HL-60/S4 (cell line): ENCODE measurements around the gene RGL1.

Experiments
- in situ Hi-C: fragments of 300-500 bp; cut with MboI; formaldehyde crosslinking; loops from 2 replicates; pipeline ENCODE4 v1.14.3; 2022; ENCODE audit warnings: low sequenced_read_pairs

RGL1 gene

DNA sequence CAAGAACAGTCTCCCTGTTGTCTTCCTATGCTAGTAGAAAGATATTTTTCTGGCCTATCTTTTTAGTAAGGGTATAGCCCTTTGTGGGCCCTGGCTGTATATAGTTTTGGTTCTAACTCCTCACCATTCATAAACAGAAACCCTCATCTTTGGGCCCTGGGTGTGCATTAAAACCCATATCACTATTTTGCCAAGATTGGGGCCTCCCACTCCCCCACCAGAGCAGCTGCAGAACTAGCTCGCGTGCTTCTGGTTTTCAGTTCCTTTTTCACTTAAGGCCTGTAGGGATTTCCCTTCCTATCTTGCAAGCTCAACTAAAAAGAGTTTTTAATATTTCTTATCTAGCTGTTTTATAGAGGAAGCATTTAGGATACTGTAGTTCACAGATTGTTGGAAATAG lies 106.4 kb downstream of the RGL1 start:
- in situ Hi-C loops: loop anchor here (25.0 kb wide), 1 partner anchor 249 kb away; the partner anchor contains the start of gene APOBEC4

DNA sequence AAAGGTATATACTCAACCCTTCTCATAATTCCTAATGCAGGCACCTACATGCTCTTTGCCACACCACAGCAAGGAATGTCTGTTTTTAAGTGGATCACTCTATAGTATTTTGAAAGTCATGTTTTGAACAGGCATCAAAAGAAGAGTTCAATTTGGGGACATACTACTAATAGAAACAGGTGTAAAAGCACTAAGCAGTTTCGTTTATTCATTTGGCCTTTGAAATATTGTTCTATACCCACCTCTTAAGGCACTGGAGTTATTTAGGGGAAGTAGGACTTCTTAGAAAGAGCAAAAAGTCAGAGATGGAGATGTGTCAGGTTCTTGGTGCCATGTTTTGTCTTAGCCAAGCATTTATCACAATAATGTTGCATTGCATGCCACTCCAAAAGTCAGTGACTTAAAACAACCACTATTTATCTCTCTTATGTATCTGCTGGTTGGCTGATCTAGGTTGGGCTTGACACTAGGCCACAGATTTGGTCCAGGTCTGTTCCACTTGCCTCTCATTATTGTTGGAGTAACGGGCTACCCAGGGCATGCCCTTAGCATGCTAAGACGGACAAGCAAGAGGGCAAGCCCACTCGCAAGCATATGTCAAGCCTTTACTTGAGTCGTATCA lies 107.5 kb downstream of the RGL1 start:
- in situ Hi-C loops: loop anchor here (25.0 kb wide), 1 partner anchor 250 kb away; the partner anchor contains the start of gene APOBEC4

DNA sequence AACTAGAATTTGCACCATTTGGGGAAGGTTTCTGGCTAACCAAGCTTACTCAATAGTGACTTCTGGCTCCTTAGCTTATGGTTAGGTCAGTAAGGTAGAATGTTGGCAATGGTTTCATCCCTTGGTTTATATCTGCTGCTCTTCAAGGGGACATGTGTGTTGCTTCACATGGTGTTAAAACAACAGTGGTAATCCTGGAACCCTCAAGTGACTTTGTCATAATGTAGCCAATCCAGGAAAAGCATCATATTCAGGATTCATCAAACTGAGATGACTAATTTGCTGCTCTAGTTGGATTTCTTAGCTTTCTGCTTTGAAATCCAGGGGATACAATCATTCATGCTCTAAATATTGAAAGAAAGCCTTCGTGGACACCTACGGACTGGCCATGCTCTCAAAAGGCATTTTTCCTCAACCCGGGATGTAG lies 108.7 kb downstream of the RGL1 start:
- in situ Hi-C loops: loop anchor here (25.0 kb wide), 1 partner anchor 251 kb away; the partner anchor contains the start of gene APOBEC4

DNA sequence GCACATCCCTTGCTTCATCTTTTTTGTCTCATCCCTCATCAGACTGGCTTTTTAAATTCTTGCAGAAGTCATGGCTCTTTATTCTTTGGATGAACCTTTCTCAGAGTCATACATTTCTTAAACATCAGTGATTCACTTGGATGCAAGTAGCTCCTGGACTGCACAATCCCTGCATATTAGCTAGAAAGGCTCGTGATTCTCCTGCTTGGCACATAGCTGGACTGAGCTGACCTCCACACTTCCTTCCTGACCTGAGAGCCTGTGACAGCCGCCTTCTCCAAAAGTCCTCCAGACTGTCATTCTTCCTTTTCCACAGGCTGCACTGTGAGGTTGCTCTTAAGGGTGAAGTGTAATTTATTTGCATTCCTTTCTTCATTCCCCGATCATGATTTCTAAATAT lies 109.4 kb downstream of the RGL1 start:
- in situ Hi-C loops: loop anchor here (25.0 kb wide), 1 partner anchor 252 kb away; the partner anchor contains the start of gene APOBEC4

DNA sequence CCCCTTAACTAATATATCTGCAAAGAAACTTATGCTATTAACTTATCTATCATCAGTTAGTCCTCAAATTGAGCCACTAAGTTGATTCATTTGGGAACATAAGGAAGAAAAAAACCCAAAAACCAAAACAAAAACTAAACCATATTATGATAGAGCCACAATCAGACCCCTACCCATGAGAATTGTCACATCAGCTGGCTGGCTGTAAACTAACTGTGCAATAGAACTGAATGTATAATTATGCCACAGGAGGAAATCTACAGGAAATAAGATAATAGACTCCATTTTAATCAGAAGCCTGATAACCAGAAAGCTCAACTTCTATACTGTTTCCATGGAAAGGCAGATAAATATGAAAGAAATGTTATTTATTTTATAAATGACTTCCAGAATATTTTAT lies 110.0 kb downstream of the RGL1 start:
- in situ Hi-C loops: loop anchor here (25.0 kb wide), 1 partner anchor 253 kb away; the partner anchor contains the start of gene APOBEC4

DNA sequence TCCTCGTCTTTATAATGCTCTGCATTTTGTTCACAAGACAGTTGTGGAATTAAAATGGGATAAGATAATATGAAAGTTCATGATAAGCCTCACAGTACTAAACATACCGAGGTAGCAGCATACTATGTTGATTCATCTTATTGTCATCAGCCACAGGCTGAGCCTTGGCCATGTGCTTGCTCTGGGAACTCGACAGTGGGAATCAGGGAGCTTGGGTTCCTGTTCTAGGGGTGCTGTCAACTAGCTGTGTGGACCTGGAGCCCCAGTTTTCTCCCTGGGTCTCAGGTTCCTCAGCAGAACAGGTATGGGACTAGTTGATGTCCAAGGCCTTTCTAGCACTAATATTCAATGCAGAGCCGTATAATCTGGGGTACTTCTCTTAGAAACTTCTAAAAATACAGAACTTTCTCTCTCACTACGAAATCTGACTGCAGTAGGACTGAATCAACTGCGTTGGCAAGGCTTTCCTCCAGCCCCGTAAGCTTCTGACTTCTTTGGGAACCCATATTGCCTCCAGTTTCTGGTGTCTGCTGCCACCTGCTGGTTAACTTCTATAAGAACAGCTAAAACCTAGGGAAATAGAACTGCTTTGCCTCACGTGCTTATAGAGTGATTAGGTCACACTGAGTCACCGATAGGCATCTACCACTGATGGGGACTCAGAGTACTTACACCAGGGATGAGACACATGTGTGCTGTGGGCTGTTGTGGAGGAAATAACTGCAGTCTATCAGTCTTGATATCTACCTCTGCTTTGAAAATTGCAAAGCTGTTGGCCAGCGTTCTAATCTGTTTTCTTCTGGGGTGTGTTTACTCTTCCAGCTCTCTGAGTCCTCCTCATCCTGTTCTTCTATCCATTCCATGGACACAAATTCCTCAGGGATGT lies 110.9 kb downstream of the RGL1 start:
- in situ Hi-C loops: loop anchor here (25.0 kb wide), 1 partner anchor 254 kb away; the partner anchor contains the start of gene APOBEC4

DNA sequence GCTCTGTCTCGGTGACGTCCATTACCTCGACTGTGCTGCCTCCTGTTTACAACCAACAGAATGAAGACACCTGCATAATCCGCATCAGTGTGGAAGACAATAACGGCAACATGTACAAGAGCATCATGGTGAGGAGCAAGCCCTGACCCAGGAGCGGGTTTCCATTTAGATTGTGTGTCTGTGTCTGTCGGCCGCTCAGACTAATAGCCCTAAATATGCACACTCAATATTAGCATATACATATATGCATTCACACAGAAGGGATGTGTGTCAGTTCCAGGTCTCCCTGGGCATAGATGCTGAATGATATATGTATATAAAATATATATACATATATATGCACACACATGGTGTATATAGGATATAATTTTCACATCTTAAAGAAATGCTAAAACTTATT lies 111.7 kb downstream of the RGL1 start:
- in situ Hi-C loops: loop anchor here (25.0 kb wide), 1 partner anchor 254 kb away; the partner anchor contains the start of gene APOBEC4

DNA sequence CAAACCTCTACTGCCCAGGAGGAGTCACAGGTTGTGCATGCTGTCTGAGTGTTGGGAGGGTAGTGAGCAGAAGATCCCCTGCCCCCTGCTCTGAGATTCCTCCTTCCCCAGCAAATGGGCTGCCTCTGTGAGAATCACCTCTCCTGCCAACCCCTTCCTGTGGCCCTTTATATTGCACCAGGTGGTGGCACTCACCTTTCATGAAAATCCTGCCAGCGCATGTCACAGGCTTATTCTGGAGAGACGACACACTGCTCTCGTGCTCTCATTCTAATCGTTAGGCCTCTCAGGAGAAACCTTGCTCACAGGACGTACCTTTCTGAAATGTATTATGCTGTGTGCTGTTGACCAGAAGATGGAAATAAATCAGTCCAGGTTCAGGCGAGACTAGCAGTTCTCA lies 113.7 kb downstream of the RGL1 start:
- in situ Hi-C loops: loop anchor here (25.0 kb wide), 1 partner anchor 256 kb away; the partner anchor contains the start of gene APOBEC4

DNA sequence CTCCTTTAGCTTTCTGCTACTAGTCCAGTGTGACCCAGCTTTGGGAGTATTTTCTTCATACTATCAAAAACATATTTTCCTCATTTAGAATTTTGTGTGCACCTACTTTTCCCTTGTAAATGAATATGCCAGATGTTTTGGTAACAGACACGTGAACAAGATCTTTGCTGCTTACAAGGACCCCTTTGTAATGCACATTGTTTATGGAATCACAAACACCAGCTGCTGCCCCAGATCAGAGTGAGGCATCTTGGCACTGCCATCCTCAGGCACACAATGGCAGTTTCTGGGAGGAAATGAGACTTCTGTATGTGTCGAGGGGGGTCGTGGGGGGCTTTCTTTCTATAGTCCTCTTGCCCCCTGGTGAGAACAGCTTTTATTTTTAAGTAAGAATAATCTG lies 115.7 kb downstream of the RGL1 start:
- in situ Hi-C loops: loop anchor here (25.0 kb wide), 1 partner anchor 258 kb away; the partner anchor contains the start of gene APOBEC4

DNA sequence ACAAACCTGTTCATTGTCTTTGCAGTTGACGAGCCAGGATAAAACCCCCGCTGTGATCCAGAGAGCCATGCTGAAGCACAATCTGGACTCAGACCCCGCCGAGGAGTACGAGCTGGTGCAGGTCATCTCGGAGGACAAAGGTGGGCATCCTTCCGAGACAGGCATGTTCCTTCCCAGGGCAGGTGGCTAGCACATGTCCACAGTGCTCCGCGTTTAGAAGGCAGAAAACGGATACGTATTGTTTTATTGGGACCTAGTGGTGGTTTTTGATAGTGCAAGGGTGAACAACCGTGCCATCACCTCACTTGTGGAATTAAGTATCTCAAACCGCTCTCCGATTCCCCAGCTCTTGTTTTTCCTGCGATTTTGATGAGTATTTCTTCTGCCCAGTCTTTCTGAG lies 117.3 kb downstream of the RGL1 start:
- in situ Hi-C loops: loop anchor here (25.0 kb wide), 1 partner anchor 260 kb away; the partner anchor contains the start of gene APOBEC4

DNA sequence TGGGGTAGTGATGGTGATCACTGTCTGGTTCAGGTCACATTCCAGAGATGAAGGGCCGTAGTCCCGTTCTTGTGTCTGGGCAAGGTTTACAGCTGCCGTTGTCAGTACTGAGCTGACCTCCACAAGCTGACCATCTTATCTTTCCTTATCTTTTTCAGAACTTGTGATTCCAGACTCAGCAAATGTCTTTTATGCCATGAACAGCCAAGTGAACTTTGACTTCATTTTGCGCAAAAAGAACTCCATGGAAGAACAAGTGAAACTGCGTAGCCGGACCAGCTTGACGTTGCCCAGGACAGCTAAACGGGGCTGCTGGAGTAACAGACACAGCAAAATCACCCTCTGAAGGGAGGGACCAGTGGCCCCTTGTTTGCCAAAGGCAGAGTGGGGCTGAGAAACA lies 121.0 kb downstream of the RGL1 start:
- in situ Hi-C loops: no loop called here

DNA sequence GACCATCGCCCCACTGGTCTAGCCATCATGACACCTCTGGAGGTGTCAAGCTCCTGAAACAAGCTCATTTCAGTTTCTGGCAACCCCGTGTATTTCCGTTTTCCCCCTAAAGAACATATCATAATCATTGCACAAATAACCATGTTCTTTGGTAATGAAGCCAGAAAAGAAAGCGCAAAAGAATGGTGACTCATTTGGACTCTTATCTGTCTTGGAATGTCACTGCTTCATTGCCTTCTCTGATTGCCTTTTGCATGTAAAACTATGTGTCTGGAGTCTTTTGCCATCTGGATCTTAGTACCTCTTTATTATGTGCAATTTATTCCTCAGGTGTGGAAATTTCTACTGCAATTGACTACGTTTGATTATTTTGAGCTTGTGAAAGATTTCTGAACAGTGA lies 122.1 kb downstream of the RGL1 start:
- in situ Hi-C loops: no loop called here

DNA sequence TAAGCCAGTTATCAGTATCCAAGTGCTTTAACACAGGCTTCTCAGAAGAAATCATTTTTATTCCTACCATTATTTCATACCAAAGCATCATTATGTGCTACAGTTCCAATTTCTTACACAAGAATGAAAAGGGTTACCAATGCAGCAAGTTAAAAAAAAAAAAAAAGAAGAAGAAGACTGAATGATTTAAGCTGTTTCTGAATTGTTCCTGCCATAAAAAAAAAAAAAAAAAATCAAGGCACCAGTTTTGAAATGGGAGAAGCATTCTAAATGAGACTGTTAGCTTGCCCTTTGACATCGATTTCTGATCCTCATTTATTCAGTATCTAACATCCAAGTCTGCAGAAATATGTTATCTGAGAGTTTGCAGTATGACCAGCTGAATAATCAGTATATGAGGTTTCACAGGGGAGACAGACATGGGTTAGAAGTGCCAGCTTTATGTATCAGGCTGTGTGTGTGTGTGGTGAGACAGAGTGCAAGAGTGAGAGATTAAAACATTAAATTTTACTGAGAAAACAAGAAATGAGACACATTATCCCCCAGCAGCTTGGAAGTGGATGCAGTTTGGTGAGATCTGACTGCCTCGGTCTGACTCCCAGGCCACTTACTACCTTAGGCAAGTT lies 126.8 kb downstream of the RGL1 start:
- in situ Hi-C loops: no loop called here

DNA sequence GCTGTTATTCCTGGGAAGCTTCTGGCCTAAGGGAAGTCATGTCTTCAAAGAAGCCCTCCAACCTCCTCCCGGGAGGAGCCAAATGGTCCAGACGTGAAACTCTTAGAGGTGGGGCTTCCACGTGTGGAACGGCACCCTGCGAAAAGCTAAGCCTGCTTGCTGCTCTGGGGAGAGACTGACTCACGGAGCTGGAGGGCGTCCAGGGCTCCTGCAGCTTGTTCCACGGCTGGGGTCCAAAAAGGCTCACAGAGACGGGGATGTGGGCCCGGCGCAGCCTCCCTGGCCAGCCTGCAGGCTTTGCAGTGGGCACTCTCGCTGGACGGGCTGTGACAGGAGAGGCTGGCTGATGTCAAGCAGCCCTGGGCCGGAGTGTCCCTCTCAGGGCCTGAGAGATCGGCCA lies 127.5 kb downstream of the RGL1 start:
- in situ Hi-C loops: no loop called here

DNA sequence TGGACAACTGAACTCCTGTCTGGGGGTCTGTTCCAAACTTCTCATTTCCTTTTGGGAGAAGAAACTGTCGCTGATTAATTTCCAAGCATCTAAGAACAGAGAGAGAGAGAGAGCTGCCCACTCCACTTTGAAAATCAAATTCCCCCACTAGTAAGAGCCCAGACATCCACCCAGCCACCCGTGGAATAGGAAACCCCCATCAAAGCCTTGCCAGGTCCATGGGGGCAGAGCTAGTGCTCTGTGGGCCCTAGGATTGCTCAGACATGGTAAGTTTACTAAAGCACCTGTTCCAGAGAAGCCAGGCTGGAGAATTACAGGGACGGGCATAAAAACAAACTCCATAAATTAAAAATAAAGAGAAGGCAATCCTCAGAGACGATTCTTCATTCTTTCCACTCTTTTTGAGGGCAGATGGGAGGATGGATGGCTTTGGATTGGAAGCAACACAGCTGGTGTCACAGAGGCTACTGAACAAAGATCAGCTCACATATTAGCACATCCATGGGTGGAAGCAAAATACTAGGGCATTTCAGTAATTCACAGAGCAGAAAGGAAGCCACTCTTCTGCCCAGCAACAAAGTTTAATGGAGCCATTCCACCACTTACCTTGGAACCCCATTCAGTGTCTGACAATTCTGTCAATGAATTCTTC lies 128.7 kb downstream of the RGL1 start:
- in situ Hi-C loops: no loop called here

DNA sequence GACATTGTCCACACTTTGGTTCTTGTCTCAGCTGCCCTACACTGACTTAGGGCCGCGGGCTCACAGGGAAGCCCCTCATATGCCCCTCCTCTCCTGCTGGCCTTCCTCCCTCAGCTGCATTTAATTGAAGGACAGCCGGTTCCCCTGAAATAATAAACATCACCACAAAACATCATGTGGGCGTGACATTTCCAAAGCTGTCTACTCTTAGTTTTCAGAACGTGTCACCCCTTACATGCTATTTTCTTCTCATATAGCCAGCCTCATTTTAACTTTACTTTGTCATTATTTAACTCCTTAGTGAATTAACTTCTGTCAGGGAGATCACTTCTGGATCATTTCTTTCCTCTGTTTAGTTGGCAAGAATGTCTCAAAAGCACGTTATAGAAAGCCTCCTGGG lies 129.4 kb downstream of the RGL1 start:
- in situ Hi-C loops: no loop called here

DNA sequence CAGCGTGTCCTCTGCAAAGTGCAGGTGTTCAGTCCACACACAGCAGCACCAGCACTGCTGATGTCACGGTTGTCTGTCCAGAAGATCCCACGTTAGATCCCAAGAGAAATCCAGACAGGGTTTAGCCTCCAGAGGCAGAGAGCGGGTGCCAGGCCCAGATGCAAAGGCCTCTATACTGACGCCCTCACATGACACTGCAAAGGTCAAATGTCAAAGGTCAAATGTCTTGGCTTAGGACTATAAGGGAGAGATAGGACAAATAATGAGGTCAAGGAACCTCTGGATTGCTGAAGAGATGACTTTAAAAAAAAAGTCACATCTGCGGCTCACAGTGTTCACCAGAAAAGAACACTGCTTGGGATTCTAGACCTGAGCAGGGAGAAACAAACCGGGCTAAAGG lies 131.1 kb downstream of the RGL1 start:
- in situ Hi-C loops: no loop called here

DNA sequence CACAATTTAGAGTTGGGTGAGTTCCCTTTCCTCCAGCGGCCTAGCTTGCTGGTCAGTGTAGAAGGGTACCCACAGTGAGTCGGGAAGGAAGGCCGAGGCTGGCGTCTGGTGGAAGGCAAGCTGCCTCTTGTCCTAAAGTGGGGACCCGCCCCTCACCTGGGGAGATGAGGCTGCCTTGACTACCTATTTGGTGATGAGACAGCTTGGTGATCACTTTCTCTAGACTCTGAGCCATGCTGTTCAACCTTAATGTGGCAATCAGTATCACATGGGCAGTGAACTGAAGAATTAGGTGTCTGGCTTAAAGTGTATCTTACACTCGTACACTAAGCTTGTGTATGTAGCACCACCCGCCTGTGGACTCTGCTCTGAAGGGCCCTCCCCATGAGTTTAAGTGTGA lies 131.9 kb downstream of the RGL1 start:
- in situ Hi-C loops: no loop called here

DNA sequence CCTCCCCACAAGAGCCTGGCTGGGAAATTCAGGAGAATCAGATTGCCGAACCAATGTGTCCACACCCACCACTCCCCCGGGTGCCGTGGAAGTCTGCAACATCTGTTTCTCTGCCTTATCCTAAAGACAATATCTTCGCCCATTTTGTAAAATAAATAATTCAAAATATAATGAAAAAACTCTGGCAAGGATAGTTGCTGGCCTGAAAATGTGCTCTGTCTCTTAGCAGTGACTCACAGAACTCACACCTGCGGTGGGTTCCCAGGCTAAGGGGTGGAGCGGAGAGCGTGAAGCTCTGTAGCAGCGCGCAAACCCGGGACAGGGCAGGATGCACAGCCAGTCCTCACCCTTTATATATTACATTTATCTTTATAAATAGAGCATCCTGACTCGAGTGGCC lies 132.7 kb downstream of the RGL1 start:
- in situ Hi-C loops: no loop called here

DNA sequence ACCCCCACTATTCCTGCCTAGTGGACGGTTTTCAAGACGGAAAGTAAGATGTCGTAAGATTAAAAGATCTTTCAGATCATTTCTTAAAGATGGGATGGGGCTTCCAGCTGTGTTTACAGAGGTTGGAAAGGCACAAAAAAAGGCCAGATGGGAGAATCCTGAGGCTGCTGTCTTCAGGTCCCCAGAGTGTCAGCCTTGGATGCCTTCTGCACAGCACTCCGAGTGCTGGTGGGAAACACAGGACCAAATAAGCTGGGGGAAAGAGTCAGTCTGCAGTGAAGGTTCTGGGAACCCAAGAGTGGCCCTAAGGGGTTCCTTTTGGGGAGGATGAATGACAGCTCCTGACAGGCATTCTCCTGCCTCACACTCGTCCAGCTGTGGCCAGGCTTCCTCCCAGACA lies 136.1 kb downstream of the RGL1 start:
- in situ Hi-C loops: loop anchor here (10.0 kb wide), 1 partner anchor 94 kb away; the partner anchor contains the start of gene COLGALT2
